Right ventricle myocardium superior (tissue), 1 donor: ENCODE results near the gene IFI30. TPM values are rescaled to one million over a fixed set of nuclear protein-coding genes. Genes with fewer than 3 reads are reported as not detected.
A peak's percentile ranks its signal among the peaks of the same experiment; 100 is the strongest.
"Not testable (repeated sequence)": the region's sequence is repeated elsewhere in the genome, so short reads cannot be mapped to it uniquely, and the experiment has no call there.

Source experiments
- ATAC-seq: fragments of 200-7000 bp; cut with Tn5 transposase; one replicate; pipeline ENCODE4 v1.9.1; 2020; ENCODE audit warnings: mild to moderate bottlenecking; ENCODE audit not compliant: poor library complexity
- DNase-seq: peaks from one replicate; pipeline ENCODE4 v3.0.0-alpha.2; 2020
- intact Hi-C: fragments of 100-400 bp; cut with DNase I; formaldehyde crosslinking; loops from one replicate; pipeline ENCODE4 v1.11.2; 2022
- total RNA-seq: library from RNA; stranded (reverse); fragmentation: NEBNext Ultra II Directional; extraction: Animal tissue kit (Norgen Biotek cat#: 25700); gene quantifications from one replicate; pipeline ENCODE4 v1.2.1, GENCODE V29; 2021
- donor health status: DM: no; HTN: yes; CAD: no; lungs with severe emphysema.

Gene IFI30
- total RNA-seq, 1 donor from 2014 or later, result 23.1 TPM

DNA sequence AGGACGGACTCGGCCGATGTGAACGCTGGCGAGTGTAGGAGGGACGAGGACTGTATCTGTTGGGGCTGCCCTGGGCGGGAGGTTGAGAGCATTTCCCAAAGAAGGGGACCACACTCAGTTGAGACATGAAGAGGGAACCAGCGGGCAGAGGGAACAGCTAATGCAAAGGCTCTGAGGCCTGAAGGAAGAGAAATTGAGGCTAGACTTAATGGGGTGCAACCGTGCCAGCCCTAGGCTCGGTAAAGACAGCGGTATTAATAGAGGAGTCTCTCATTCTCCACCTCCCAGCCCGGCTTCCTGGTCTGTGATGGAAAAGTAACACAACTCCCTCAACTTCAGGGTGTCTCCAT is 20.5 kb downstream of the IFI30 start:
- DNase-seq, result no peak
- intact Hi-C loops, result no loop called here

DNA sequence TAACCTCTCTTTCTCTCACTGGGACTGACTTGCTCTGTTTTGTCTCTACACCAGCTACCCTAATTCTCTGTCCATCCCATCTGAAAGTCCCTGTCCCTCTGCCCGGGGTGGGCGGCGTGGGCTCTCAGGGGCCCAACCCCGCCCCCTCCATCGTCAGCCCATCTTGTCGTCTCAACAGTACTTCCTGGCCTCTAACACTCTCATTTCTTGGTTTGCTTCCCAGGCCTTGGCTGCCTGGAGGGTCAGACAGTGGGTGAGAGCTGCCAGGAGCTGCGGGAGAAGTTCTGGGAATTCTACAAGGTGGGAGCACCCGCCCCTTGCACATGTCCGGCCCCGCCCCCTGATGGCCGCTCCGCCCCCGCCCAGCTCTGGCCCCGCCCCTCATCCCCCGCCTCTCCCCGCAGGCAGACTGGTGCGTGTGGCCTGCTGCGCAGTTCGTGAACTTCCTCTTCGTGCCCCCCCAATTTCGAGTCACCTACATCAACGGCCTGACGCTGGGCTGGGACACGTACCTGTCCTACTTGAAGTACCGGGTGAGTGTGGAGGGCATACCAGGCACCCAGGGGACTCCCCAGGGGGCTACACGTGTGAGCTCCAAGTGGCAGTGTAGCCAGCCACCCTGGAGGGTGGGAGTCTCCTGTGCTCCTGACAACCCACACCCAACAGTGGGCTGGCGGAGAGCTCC is 21.1 kb downstream of the IFI30 start:
- ATAC-seq, result no peak
- intact Hi-C loops, result no loop called here
- peak; percentile 56 for DNase-seq

More for the DNA sequence above, 20.5 kb downstream of the IFI30 start:
- ATAC-seq, result no peak

DNA sequence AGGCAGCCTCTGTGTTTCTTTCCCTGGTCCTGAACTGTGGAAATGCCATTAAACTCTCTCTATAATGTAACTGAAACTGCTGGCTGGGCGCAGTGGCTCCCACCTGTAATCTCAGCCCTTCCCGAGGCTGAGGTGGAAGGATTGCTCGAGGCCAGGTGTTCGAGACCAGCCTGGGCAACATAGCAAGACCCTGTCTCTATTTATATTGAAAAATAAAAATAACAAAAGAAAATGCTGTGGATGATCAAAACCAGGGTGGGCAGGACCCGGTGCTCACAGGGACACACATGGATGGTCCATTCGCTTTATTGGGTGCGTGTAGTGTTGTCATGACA is 22.9 kb downstream of the IFI30 start:
- DNase-seq, result no peak
- ATAC-seq, result no peak
- intact Hi-C loops, result no loop called here

DNA sequence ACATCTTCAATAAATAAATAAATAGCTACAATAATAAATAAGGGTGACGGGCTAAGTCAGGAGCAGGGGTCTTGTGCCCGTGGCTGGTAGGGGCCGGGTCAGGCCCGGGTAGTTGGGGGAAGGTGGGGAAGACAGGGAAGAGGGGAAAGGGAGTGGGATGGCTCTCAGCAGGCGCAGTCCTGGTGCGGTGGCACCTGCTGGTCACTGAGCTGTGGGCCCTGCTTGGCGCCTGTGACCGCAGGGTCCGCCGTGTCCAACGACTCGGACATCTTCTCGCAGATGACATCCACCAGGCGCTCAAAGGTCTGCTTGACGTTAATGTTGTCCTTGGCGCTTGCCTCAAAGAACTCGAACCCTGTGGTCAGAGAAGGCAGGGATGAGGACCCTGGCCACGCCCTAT is 23.7 kb downstream of the IFI30 start:
- DNase-seq (no peak), ATAC-seq (no peak)
- intact Hi-C loops, result no loop called here

DNA sequence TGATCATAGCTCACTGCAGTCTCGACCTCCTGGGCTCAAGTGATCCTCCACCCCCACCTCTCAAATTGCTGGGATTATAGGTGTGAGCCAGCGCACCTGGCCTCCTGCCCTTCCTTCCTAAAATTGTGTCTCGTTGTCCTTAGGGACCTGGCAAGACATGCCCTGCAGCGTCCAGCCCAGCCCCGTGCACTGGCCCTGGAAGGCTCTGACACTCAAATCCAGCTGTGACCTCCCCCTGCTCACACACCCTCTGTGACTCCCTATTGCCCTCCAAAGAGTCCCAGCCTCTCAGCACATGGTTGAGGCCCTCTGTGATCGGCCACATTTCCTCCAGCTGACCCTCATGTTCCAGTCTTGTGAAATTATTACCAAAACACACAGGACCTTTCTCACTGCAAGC is 24.3 kb downstream of the IFI30 start:
- DNase-seq, result no peak
- no peak for ATAC-seq
- intact Hi-C loops, result no loop called here

DNA sequence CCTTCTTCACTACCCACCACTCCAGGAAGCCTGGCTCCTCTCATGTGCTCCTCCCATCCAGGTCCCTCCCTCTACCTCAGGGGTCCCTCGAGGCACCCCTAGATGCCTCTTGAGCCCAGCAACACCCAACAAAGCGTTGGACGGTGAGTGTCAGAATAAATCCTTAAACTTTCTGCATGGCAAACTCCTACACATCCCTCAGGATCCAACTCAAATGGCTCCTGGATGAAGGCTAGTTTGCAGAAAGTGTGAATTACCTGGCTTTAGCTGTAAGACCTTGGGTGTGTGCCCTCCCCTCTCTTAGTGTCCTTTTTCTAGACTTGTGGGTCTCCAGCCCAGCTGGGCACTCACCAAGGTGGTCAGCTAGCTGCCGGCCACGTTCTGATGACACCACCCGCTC is 24.8 kb downstream of the IFI30 start:
- no peak for DNase-seq
- intact Hi-C loops, result no loop called here
- ATAC-seq, result no peak

DNA sequence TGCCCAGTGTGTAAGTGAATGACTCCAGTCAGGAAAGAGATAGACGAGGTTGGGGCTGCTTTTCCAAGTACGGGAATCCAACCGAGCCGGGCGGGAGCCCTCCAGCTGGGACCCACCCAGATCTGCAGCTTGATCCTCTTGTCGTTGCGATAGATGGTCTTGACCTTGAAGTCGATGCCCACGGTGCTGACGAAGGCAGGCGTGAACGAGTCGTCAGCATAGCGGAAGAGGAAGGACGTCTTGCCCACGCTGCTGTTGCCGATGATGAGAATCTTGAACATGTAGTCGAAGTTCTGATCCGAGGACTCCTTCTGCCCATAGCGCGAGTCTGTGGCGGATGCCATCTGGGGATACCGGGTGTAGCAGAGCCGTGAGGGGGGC is 28.8 kb downstream of the IFI30 start:
- intact Hi-C loops, result loop anchor here (10.0 kb wide), 1 partner anchor 122 kb away; the partner anchor contains the start of gene LSM4
- DNase-seq (no peak), ATAC-seq (no peak)

DNA sequence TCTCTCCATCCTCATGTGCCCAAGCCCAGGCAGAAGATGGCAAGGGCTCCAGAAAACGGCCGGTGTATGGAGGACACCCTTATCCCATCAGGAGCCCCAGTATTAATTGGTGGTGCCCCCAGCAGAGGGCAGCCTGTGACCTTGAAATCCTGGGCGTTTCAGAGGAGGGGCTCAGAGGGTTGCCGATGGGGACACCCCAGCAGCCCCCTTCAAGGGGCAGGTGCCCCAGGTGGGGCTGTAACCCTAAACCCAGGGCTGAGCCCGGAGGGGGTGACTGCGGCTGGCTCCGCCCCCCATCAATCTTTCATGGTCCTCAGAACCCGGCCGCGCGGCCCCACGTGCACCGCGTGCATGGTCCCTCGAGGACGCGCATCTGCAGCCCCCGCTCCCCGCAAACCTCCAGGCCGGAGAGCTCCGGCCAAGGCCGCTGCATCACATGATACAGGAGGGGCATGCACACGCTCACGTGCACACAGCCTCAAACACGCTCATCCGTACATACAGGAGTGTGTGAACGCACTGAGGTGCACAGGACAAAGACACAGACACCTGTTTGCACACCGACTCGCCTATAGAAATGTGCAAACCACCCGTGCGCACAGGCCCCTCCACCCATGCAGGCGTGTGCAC is 29.3 kb downstream of the IFI30 start:
- ATAC-seq, result no peak
- DNase-seq, result no peak
- intact Hi-C loops, result loop anchor here (10.0 kb wide), 1 partner anchor 122 kb away; the partner anchor contains the start of gene LSM4

DNA sequence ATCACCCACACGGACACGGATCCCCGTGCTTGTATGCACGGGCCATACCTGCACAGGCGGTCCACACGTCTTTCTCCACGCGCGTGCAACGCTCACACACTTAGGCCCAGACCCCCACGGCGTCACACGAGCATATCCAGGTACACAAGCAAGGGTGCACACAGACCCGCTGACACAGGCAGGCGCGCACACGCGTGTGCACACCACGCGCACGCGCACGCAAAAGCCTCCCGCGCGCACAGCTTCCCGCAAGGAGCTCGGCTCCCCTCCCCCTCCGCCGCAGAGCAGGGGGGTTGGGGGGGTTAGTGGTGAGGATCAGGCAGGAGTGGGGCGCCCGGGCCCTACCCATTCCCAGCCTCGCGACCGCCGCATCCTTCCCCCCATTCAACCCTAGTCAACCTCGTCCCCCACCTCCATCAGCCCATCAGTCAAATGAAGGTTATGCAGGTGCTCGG is 29.8 kb downstream of the IFI30 start:
- ATAC-seq, result peak; percentile 1
- DNase-seq, result peak; percentile 72
- intact Hi-C loops, result loop anchor here (10.0 kb wide), 1 partner anchor 121 kb away; the partner anchor contains the start of gene LSM4

DNA sequence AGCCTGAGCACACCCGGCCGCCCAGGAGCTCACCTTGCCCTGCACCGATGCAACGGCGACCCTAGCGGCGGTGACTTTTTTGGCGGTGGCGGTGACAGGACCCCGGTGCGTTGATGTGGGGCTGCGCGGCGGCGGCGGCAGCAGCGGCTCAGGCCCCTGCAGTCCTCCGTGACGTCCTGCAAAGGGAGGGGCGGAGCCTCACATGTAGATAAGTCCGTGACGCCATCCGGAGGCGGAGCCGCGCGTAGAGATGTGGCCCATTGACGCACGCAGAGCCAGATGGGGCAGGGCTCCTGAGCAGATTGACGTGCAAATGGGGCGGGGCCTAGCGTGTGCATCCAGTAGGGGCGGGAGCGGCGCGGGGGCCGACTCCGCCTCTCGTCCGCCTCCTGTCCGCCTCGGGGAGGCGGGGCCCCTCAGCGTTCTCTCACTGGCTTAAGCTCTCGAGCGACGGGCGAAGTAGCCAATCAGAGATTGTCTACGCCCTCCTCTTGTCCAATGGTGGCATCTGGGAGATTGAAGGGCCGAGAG is 30.3 kb downstream of the IFI30 start, which contains the start of gene RAB3A:
Gene RAB3A, minus strand, starts transcription at position 180 of the 531 bp plus-strand sequence. CDS start 1,302 bp downstream, outside the sequence.
- DNase-seq (peak; percentile 100), ATAC-seq (peak; percentile 94)
- intact Hi-C loops, result loop anchor here (10.0 kb wide), 1 partner anchor 121 kb away; the partner anchor contains the start of gene LSM4

DNA sequence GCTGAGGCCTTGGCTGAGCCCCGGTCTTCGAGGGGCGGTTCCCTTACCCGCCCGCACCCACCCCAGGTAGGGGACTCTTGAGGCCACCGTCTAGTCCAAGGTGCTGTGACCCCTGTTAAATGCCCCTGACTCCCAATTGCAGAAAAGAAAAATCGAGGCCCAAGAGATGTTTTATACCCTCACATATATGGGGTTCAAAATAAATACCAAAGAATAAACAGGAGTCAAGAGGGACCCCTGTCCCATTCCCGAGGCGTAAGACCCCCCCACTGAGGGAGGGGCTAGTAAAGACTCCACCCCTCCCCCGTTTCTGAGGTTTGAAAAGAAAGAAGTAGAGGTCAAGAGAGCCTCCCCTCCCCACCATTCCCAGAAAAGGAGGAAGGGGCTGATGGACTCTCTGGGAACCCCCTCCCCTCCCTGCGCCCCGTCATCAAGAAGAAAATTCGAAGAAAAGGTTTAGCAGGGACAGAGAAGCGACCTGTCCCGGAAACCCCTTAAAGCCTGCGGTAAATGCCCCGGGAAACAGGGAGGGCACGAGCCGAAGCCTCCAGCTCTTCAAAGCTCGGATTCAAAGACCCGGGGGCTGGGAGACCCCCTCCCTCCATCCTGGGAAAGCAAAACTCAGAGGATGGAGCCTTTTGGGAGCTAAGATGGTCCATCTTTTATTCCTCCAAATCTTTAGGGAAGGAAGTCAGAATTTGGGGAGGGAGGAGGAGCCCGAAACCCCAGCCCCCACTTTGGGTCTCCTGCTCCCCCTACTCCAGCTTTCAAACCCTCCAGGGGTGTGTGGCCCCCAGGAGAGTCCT is 31.0 kb downstream of the IFI30 start:
- peak; percentile 42 for ATAC-seq
- DNase-seq, result peak; percentile 70
- intact Hi-C loops, result loop anchor here (5.0 to 10.0 kb wide), 2 partner anchors 120 to 208 kb away; partner anchors contain the start of gene LSM4

DNA sequence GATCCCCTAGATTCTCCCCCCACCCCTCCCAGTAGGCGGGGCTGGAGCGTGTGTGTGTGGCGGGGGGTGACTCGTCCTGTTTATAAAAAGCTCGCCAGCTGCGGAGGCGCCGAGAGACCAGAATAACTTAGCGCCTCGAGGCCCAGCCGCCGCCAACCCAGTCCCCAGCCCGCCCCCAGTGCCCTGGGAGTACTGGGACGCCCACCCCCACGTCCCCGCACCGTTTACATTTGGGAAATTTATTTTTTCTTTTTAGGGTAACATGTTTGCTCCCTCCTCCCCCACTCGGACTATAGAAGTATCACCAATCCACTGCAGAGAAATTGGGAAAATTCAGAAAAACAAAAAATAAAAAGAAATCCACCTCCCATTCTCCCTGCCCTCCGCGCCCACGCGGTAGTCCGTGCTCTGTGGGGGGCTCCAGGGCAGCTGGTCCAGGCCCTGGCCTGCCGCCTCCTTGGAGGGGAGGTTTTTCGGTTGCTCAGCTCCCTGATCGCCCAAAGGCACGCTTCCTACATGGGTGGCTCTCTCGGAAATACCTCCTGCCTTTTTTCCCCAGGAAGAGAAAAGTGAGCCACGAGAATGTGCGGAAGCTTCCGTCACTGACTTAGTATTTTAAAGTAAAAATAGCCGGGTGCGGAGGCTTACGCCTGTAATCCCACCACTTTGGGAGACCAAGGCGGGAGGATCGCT is 31.7 kb downstream of the IFI30 start:
- intact Hi-C loops, result loop anchor here (5.0 to 10.0 kb wide), 2 partner anchors 119 to 207 kb away; partner anchors contain the start of gene LSM4
- ATAC-seq (peak; percentile 63), DNase-seq (peak; percentile 91)

DNA sequence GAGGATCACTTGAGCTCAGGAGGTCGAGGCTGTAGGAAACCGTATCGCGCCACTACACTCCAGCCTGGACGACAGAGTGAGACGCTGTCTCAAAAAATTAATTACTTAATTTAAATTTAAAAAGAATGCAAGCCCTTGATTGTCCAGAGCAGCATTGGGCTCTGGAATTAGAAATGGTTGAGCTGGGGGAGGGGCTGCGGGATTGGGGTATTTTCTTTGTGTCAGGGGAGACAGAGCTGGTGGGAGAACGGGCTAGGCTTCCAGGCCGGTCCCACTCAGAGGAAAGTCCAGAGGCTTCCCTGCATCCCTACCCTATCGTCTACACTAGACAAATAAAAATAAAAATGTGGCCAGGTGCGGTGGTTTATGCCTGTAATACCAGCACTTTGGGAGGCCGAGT is 32.4 kb downstream of the IFI30 start:
- ATAC-seq (no peak), DNase-seq (no peak)
- intact Hi-C loops, result loop anchor here (5.0 to 10.0 kb wide), 2 partner anchors 119 to 206 kb away; partner anchors contain the start of gene LSM4

DNA sequence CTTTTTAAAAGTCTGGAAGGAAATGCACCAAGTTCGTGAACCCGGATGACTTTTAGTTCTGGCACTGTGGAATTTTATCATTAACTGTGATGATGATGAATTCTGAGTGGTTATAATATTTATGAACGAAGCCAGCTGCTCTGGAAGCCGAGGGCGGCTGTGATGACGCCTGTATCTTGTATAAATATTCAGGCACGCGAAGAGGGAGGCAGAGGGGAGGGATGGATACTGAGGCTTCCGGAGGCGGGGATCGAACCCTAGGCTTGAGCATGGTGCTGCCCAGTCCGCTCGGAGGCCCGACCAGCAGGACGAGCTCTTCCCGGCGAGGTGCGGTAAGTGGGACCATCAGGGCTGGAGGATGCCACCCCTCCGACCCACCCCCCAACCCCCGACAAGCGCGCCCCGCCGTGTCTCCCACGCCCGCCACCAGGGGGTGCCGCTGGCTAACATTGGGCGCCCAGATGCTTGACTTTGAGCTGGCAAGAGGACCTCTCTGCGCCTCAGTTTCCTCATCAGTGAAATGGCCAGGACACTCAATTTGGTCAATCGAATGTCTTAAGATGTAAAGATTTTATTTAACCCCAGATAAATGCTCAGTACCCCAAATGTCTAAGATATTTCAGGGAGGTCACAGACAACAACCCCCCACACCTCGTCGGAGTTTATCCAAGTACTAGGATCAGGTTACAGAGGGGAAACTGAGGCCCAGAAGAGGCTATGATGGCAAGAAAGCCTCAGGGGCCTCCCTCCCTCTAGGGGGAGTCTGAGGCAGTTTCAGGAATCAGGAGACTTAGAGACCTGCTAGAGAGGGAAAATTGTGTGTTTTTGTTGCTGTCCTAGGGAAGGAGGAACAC is 34.7 kb downstream of the IFI30 start:
- intact Hi-C loops, result loop anchor here (2.0 to 10.0 kb wide), 3 partner anchors 44 to 204 kb away; partner anchors contain the start of gene LSM4
- ATAC-seq, result no peak
- DNase-seq, result no peak

DNA sequence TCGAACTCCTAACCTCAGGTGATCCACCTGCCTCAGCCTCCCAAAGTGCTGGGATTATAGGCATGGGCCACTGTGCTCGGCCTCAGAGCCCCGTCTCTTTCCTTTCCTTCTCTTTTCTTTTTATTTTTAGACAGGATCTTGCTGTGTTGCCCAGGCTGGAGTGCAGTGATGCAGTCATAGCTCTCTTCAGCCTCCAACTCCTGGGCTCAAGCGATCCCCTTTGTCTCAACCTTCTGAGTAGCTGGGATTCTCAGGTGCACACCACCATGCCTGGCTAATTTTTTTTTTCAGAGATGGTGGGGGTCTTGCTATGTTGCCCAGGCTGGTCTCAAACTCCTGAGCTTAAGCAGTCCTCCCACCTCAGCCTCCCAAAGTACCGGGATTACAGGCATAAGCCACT is 36.3 kb downstream of the IFI30 start:
- DNase-seq, ATAC-seq: not testable (repeated sequence)
- intact Hi-C loops, result loop anchor here (2.0 to 10.0 kb wide), 3 partner anchors 43 to 202 kb away; partner anchors contain the start of gene LSM4

DNA sequence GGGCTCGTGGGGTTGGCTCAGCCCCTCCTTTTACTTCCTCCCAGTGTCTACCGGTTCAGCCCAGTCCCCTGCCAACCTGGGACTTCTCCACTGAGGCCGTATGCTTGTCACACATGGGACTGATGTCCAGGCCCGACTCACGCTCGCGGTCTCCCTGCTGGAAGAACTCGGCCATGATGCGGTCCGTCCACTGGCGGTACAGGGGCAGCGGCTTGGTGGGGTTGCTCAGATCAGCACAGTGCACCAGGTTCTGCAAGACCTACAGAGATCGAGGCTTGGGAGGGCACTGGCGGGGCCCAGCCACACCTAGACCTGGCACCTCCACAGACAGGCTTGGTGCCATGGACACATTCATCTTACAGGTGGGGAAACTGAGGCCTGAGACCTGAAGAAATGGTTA is 38.1 kb downstream of the IFI30 start:
- ATAC-seq, result no peak
- DNase-seq, result no peak
- intact Hi-C loops, result no loop called here

DNA sequence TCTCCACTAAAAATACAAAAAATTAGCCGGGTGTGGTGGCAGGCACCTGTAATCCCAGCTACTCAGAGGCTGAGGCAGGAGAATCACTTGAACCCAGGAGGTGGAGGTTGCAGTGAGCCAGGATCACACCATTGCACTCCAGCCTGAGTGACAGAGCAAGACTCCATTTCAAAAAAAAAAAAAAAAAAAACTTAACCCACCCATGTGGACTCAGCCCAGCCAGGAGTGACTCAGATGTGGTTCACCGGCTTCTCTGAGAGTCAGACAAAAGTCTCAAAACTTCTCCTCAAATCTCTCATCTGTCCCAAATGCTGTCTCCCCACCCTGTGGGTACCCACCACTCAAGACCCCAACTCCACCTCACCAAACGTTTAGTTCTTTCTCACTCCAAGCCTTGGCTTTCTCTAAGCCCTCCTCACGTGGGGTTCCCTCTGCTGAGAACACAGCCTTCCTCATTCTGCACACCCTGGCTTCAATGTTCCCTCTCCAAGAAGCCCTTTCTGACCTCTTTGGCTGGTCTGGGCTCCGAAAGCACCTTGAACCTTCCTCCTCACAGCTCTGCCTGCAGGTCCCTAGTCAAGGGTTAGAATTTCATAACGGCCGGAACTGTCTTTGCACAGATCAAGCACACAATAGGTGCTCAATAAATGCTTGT is 41.3 kb downstream of the IFI30 start:
- no peak for ATAC-seq
- intact Hi-C loops, result no loop called here

More for the DNA sequence above, 41.3 kb downstream of the IFI30 start:
- DNase-seq, result no peak
